ENCODE results near the gene DMKN.
"Not testable (repeated sequence)": the region's sequence is repeated elsewhere in the genome, so short reads cannot be mapped to it uniquely, and the experiment has no call there.

DMKN gene

GRCh38 chr19:35495107-35496064, 18.1 kb downstream of the DMKN start:
- peak; percentile 50 for DNase-seq

GRCh38 chr19:35493971-35494370, 19.5 kb downstream of the DMKN start:
- no peak for DNase-seq

- DNase-seq = no peak
These were observed 21.6 kb downstream of the DMKN start for GRCh38 chr19:35491836-35492360.

GRCh38 chr19:35490364-35490763, 23.1 kb downstream of the DMKN start, which contains the start of gene KRTDAP:
Gene KRTDAP, minus strand, starts transcription at chr19:35490464. Its CDS starts 22 bp downstream, at chr19:35490442.
- no peak for DNase-seq

GRCh38 chr19:35488677-35489076, 24.8 kb downstream of the DMKN start:
- DNase-seq = no peak

- no peak for DNase-seq
These were observed 25.7 kb downstream of the DMKN start for GRCh38 chr19:35487656-35488182.

- DNase-seq = no peak
These were observed 27.2 kb downstream of the DMKN start for GRCh38 chr19:35486268-35486708.

GRCh38 chr19:35484252-35485036, 29.0 kb downstream of the DMKN start:
- DNase-seq = no peak

- no peak for DNase-seq
These were observed 30.4 kb downstream of the DMKN start for GRCh38 chr19:35483089-35483488.

GRCh38 chr19:35478794-35479677, 34.4 kb downstream of the DMKN start:
- DNase-seq = no peak

- no peak for DNase-seq
These were observed 37.3 kb downstream of the DMKN start for GRCh38 chr19:35476149-35476548.

GRCh38 chr19:35474594-35474993, 38.9 kb downstream of the DMKN start:
- DNase-seq = not testable (repeated sequence)

- no peak for DNase-seq
These were observed 39.3 kb downstream of the DMKN start for GRCh38 chr19:35474104-35474503.

GRCh38 chr19:35471946-35472345, 41.5 kb downstream of the DMKN start:
- DNase-seq = no peak

GRCh38 chr19:35471075-35471474, 42.4 kb downstream of the DMKN start:
- not testable (repeated sequence) for DNase-seq

- DNase-seq = no peak
These were observed 43.3 kb downstream of the DMKN start for GRCh38 chr19:35470128-35470527.

GRCh38 chr19:35468637-35469036, 44.8 kb downstream of the DMKN start:
- peak; percentile 16 for DNase-seq

GRCh38 chr19:35466259-35466658, 47.2 kb downstream of the DMKN start:
- no peak for DNase-seq

GRCh38 chr19:35462956-35463355, 50.5 kb downstream of the DMKN start:
- DNase-seq = not testable (repeated sequence)

- no peak for DNase-seq
These were observed 50.9 kb downstream of the DMKN start for GRCh38 chr19:35462476-35462953.

- DNase-seq = not testable (repeated sequence)
These were observed 51.7 kb downstream of the DMKN start for GRCh38 chr19:35461788-35462187.

GRCh38 chr19:35461060-35461459, 52.4 kb downstream of the DMKN start:
- DNase-seq = no peak
